OCI-LY1 (cell line): ENCODE results near the gene ATL1.

Experiments used
- CTCF ChIP-seq: fragments of 200-600 bp; sonication (generic), shearing (Covaris generic); IDR thresholded peaks from 2 replicates; pipeline ENCODE4 v1.5.1; 2017; ENCODE audit warnings: mild to moderate bottlenecking, antibody characterized with exemption, low read length, moderate library complexity, mixed read lengths
- EZH2 ChIP-seq: fragments of 200-600 bp; sonication (generic), shearing (Covaris generic); IDR thresholded peaks from 2 replicates; pipeline ENCODE4 v1.8.0; 2017; ENCODE audit warnings: borderline replicate concordance, mixed run types, mild to moderate bottlenecking, antibody characterized with exemption, low read length, moderate library complexity, mixed read lengths

- TF ChIP-seq CTCF = no peak
- TF ChIP-seq EZH2 = no peak
These were observed 117.0 kb downstream of the ATL1 start for GRCh38 chr14:50676814-50677516.
